Parathyroid adenoma (tissue), 2 donors: ENCODE measurements around the gene CDC42EP5.
A peak's percentile ranks its signal among the peaks of the same experiment; 100 is the strongest.

Source experiments
- H2AFZ ChIP-seq: fragments of 300-600 bp; sonication (generic); one replicate; pipeline ENCODE4 v1.7.0; 2017; ENCODE audit warnings: antibody characterized with exemption, mild to moderate bottlenecking
- H3K27ac ChIP-seq: fragments of 300-600 bp; sonication (generic); one replicate; pipeline ENCODE4 v1.7.0; 2017
- H3K27me3 ChIP-seq: fragments of 300-600 bp; sonication (generic); one replicate; pipeline ENCODE4 v1.7.0; 2017; ENCODE audit warnings: low read length; ENCODE audit not compliant: control insufficient read depth, insufficient read depth
- H3K36me3 ChIP-seq: fragments of 300-600 bp; sonication (generic); one replicate; pipeline ENCODE4 v1.7.0; 2017; ENCODE audit warnings: low read length; ENCODE audit not compliant: control insufficient read depth, insufficient read depth
- H3K4me1 ChIP-seq: fragments of 300-600 bp; sonication (generic); one replicate; pipeline ENCODE4 v1.7.0; 2017; ENCODE audit warnings: control low read depth
- H3K4me2 ChIP-seq: fragments of 300-600 bp; sonication (generic); one replicate; pipeline ENCODE4 v1.7.0; 2017; ENCODE audit warnings: low read length
- H3K4me3 ChIP-seq: fragments of 300-600 bp; sonication (generic); one replicate; pipeline ENCODE4 v1.7.0; 2017; ENCODE audit warnings: low read depth, low read length
- H3K79me2 ChIP-seq: fragments of 300-600 bp; sonication (generic); one replicate; pipeline ENCODE4 v1.7.0; 2017; ENCODE audit warnings: control low read depth
- H3K9ac ChIP-seq: fragments of 300-600 bp; sonication (generic); one replicate; pipeline ENCODE4 v1.7.0; 2017; ENCODE audit warnings: mild to moderate bottlenecking
- H3K9me3 ChIP-seq: fragments of 300-600 bp; sonication (generic); one replicate; pipeline ENCODE4 v1.7.0; 2017; ENCODE audit warnings: low read length; ENCODE audit not compliant: control insufficient read depth
- CTCF ChIP-seq: fragments of 300-600 bp; sonication (generic); IDR thresholded peaks from one replicate; pipeline ENCODE4 v1.7.0; 2017; ENCODE audit warnings: antibody characterized with exemption, mild to moderate bottlenecking
- donor health status: primary hyperparathyroidism.

Gene CDC42EP5

GRCh38 chr19:54422136-54422535, 51.0 kb downstream of the CDC42EP5 start:
- TF ChIP-seq CTCF: no peak
- no peaks in the 10 kb centered on the region for H3K4me1 ChIP-seq
- no peak overlapping the region for H3K4me2 ChIP-seq
- no peaks in the 10 kb centered on the region for H3K36me3 ChIP-seq
- H3K9me3 ChIP-seq: no peaks in the 10 kb centered on the region
- no peak overlapping the region for H3K27ac ChIP-seq
- peaks cover 8% of the 10 kb centered on the region for H3K27me3 ChIP-seq
- H3K4me3 ChIP-seq: no peak overlapping the region
- H2AFZ ChIP-seq: no peak overlapping the region
- no peak overlapping the region for H3K9ac ChIP-seq
- no peaks in the 10 kb centered on the region for H3K79me2 ChIP-seq

- Histone ChIP-seq H3K27me3 (peaks cover 8% of the 10 kb centered on the region), H3K79me2 (no peaks in the 10 kb centered on the region), H3K4me1 (no peaks in the 10 kb centered on the region), H3K36me3 (no peaks in the 10 kb centered on the region), H3K27ac (no peak overlapping the region), H3K4me3 (no peak overlapping the region), H3K9me3 (no peaks in the 10 kb centered on the region), H3K4me2 (no peak overlapping the region), H3K9ac (no peak overlapping the region), H2AFZ (no peak overlapping the region)
- TF ChIP-seq CTCF: no peak
These were observed 51.6 kb downstream of the CDC42EP5 start for GRCh38 chr19:54421521-54421920.

DNA sequence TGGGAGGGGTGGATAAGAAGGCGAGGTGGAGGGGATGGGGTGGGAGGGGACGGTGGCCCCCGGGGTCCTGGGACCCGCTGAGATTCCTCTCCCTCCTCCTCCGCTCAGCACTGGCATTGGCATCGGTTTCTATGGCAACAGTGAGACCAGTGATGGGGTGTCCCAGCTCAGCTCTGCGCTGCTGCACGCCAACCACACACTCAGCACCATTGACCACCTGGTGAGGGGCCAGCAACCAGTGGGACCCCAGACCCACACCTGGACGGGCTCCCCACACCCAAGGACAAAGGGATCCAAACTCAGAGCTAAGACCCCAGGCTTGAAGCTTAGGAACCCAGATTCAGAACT, 52.0 kb downstream of the CDC42EP5 start:
- no peaks in the 10 kb centered on the region for H3K4me1 ChIP-seq
- TF ChIP-seq CTCF: no peak
- no peaks in the 10 kb centered on the region for H3K36me3 ChIP-seq
- H3K27ac ChIP-seq: no peak overlapping the region
- H3K27me3 ChIP-seq: peaks cover 8% of the 10 kb centered on the region
- no peaks in the 10 kb centered on the region for H3K79me2 ChIP-seq
- no peak overlapping the region for H3K4me2 ChIP-seq
- no peaks in the 10 kb centered on the region for H3K9me3 ChIP-seq
- no peak overlapping the region for H2AFZ ChIP-seq
- no peak overlapping the region for H3K4me3 ChIP-seq
- no peak overlapping the region for H3K9ac ChIP-seq

- H3K36me3 ChIP-seq: no peaks in the 10 kb centered on the region
- peaks cover 8% of the 10 kb centered on the region for H3K27me3 ChIP-seq
- H3K9me3 ChIP-seq: no peaks in the 10 kb centered on the region
- H3K79me2 ChIP-seq: no peaks in the 10 kb centered on the region
- H2AFZ ChIP-seq: peak overlapping the region; percentile 28
- no peak overlapping the region for H3K4me2 ChIP-seq
- no peak overlapping the region for H3K9ac ChIP-seq
- no peak for TF ChIP-seq CTCF
- no peak overlapping the region for H3K4me3 ChIP-seq
- no peaks in the 10 kb centered on the region for H3K4me1 ChIP-seq
- H3K27ac ChIP-seq: no peak overlapping the region
These were observed 52.5 kb downstream of the CDC42EP5 start for GRCh38 chr19:54420383-54421168.

GRCh38 chr19:54420068-54420382, 53.1 kb downstream of the CDC42EP5 start:
- Histone ChIP-seq H3K4me3 (no peak overlapping the region), H3K9me3 (no peaks in the 10 kb centered on the region), H2AFZ (no peak overlapping the region), H3K4me1 (no peaks in the 10 kb centered on the region), H3K27ac (no peak overlapping the region), H3K9ac (no peak overlapping the region), H3K36me3 (no peaks in the 10 kb centered on the region), H3K79me2 (no peaks in the 10 kb centered on the region), H3K4me2 (no peak overlapping the region), H3K27me3 (peaks cover 8% of the 10 kb centered on the region)
- no peak for TF ChIP-seq CTCF
